AG04449 (cell line): ENCODE results near the gene AMMECR1L.

Experiments
- CTCF ChIA-PET: fragments of 350-600 bp; formaldehyde crosslinking; extraction: SDS; loops from one replicate; lab custom pipeline; 2021; ENCODE audit warnings: antibody characterized with exemption; lab: Yijun Ruan, JAX
- POLR2A ChIA-PET: fragments of 400-600, 350-600 bp; formaldehyde crosslinking; extraction: SDS; loops from one replicate; lab custom pipeline; 2020; ENCODE audit warnings: antibody characterized with exemption, inconsistent platforms; lab: Yijun Ruan, JAX
- DNase-seq: peaks from one replicate; pipeline ENCODE4 v3.0.0-alpha.2; 2010; ENCODE audit warnings: low read depth, low spot score
- H3K4me3 ChIP-seq: 2 replicates; pipeline ENCODE4 v1.5.1; 2011; ENCODE audit warnings: low read depth, mild to moderate bottlenecking, control low read depth, low read length
- TF ChIP-seq, protein P1 (sequence below): IDR thresholded peaks from one replicate; pipeline ENCODE4 v1.5.1; 2011; ENCODE audit warnings: mild to moderate bottlenecking, moderate library complexity, low read length, control low read depth, inconsistent platforms; ENCODE audit not compliant: insufficient read depth; ENCODE audit errors: missing control alignments

The AMMECR1L gene

GRCh38 chr2:127864877-127865276 lies 20.9 kb downstream of the AMMECR1L start:
- TF ChIP-seq, protein P1, sequence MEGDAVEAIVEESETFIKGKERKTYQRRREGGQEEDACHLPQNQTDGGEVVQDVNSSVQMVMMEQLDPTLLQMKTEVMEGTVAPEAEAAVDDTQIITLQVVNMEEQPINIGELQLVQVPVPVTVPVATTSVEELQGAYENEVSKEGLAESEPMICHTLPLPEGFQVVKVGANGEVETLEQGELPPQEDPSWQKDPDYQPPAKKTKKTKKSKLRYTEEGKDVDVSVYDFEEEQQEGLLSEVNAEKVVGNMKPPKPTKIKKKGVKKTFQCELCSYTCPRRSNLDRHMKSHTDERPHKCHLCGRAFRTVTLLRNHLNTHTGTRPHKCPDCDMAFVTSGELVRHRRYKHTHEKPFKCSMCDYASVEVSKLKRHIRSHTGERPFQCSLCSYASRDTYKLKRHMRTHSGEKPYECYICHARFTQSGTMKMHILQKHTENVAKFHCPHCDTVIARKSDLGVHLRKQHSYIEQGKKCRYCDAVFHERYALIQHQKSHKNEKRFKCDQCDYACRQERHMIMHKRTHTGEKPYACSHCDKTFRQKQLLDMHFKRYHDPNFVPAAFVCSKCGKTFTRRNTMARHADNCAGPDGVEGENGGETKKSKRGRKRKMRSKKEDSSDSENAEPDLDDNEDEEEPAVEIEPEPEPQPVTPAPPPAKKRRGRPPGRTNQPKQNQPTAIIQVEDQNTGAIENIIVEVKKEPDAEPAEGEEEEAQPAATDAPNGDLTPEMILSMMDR = no peak
- CTCF ChIA-PET = interaction anchor here (2.2 kb wide), 1 partner anchor 19 kb away, joined by 8 read pairs; no protein-coding TSS in a partner anchor
- DNase-seq = no peak
- POLR2A ChIA-PET = no interaction called here
- no peak overlapping the region for H3K4me3 ChIP-seq

- ChIA-PET CTCF (no interaction called here), POLR2A (no interaction called here)
- TF ChIP-seq, protein P1 = no peak
- DNase-seq = no peak
- no peak overlapping the region for H3K4me3 ChIP-seq
These were observed 23.5 kb downstream of the AMMECR1L start for GRCh38 chr2:127862228-127862627.

DNA sequence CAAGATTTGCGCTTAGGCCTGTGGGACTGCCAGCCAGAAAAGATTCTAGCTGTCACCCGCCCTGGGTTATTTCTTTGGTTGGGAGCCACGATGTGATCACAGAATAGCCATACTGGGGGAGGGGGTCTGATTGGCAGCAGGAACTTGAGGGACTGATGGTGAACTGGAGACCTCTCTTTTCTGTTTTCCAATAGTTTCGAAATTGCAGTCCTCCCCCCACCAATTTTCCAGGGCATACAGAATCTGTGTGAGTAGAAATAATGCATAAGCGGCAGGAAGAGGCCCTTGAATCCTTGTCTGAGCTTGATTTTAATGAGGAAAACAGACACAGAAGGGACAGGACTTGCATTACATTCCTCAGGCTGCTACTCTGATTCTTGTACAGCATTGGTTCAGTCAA lies 25.6 kb downstream of the AMMECR1L start:
- CTCF ChIA-PET = no interaction called here

DNA sequence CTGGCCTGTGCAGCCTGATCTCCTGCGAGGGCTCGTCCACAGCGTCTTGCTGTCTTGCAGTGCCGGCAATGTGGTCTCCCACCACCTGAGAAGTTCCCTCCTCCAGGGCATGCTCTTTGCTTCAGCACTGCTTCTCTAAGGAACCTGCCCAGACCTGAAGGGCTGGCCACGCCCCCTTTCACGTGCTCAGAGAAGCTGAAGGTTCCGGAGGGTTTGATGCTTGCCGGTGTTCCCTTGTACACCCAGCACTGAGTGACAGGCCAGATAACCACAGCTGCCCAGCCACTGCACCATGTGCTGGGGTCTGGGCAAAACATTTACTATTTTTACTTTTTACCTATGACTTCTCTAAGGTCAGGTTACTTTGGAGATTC lies 26.1 kb downstream of the AMMECR1L start:
- ChIA-PET CTCF (no interaction called here), POLR2A (interaction anchor here (0.6 kb wide), 1 partner anchor 566 kb away, joined by 3 read pairs; no protein-coding TSS in a partner anchor)
- TF ChIP-seq, protein P1 = no peak
- no peak overlapping the region for H3K4me3 ChIP-seq
- no peak for DNase-seq

More for the DNA sequence above, 25.6 kb downstream of the AMMECR1L start:
- no peak for DNase-seq
- POLR2A ChIA-PET = no interaction called here
- H3K4me3 ChIP-seq = no peak overlapping the region
- TF ChIP-seq, protein P1 = no peak

- H3K4me3 ChIP-seq = peak overlapping the region; percentile 97
- ChIA-PET POLR2A (no interaction called here), CTCF (interaction anchor here (1.2 to 2.3 kb wide), 3 partner anchors 18 to 35 kb away, joined by 3 to 5 read pairs (median 3); no protein-coding TSS in a partner anchor)
- TF ChIP-seq, protein P1 = no peak
- DNase-seq = no peak
These were observed 28.4 kb downstream of the AMMECR1L start for GRCh38 chr2:127857265-127857808.

- TF ChIP-seq, protein P1 = no peak
- no peak for DNase-seq
- ChIA-PET CTCF (no interaction called here), POLR2A (no interaction called here)
- H3K4me3 ChIP-seq = no peak overlapping the region
These were observed 32.1 kb downstream of the AMMECR1L start for GRCh38 chr2:127853671-127854070.
